IPS-NIHi7 (cell line): ENCODE results near the gene PSMB9.

ENCODE experiments used
- DNase-seq: peaks from one replicate; pipeline ENCODE4 v3.0.0; 2012; ENCODE audit warnings: mixed read lengths; ENCODE audit errors: extremely low spot score

Gene PSMB9

GRCh38 chr6:32905078-32905477, 51.1 kb downstream of the PSMB9 start:
- no peak for DNase-seq

GRCh38 chr6:32906539-32906938, 52.5 kb downstream of the PSMB9 start:
- DNase-seq, result no peak

GRCh38 chr6:32908897-32909296, 54.9 kb downstream of the PSMB9 start:
- no peak for DNase-seq
